GM23338 (cell line): ENCODE measurements around the gene HSD17B2. TPM values are rescaled to one million over a fixed set of nuclear protein-coding genes. Genes with fewer than 3 reads are reported as not detected.

Experiments
- ATAC-seq: fragments of 200-7000 bp; cut with Tn5 transposase; 3 replicates; pipeline ENCODE4 v1.9.1; 2020
- DNase-seq: peaks from one replicate; pipeline ENCODE4 v3.0.0-alpha.2; 2015; ENCODE audit warnings: low spot score
- H2AFZ ChIP-seq: fragments of 200-600 bp; sonication (generic); 2 replicates; pipeline ENCODE4 v1.8.0; 2016; ENCODE audit warnings: antibody characterized with exemption, mild to moderate bottlenecking, moderate library complexity
- H3F3A ChIP-seq: fragments of 200-600 bp; sonication (generic); replicated peaks from 2 replicates; pipeline ENCODE4 v1.8.0; 2017; ENCODE audit warnings: antibody characterized with exemption, mixed run types, low read depth
- H3K27ac ChIP-seq: fragments of 200-600 bp; sonication (generic); 2 replicates; pipeline ENCODE4 v1.6.1; 2016; ENCODE audit warnings: low read depth
- H3K27me3 ChIP-seq: fragments of 200-600 bp; sonication (generic); 2 replicates; pipeline ENCODE4 v1.8.0; 2016; ENCODE audit warnings: mild to moderate bottlenecking, mixed run types, moderate library complexity; ENCODE audit not compliant: insufficient read depth
- H3K36me3 ChIP-seq: fragments of 200-600 bp; sonication (generic); 2 replicates; pipeline ENCODE4 v1.8.0; 2016; ENCODE audit warnings: mild to moderate bottlenecking; ENCODE audit not compliant: insufficient read depth
- H3K4me1 ChIP-seq: fragments of 200-600 bp; sonication (generic); 2 replicates; pipeline ENCODE4 v1.8.0; 2016; ENCODE audit warnings: mild to moderate bottlenecking, moderate library complexity; ENCODE audit not compliant: insufficient read depth
- H3K4me2 ChIP-seq: fragments of 200-600 bp; sonication (generic); 2 replicates; pipeline ENCODE4 v1.7.1; 2017; ENCODE audit warnings: mixed run types
- H3K4me3 ChIP-seq: fragments of 200-600 bp; sonication (generic); 2 replicates; pipeline ENCODE4 v1.6.1; 2016; ENCODE audit warnings: mixed run types
- H3K79me2 ChIP-seq: fragments of 200-600 bp; sonication (generic); replicated peaks from 2 replicates; pipeline ENCODE4 v1.8.0; 2017; ENCODE audit warnings: mild to moderate bottlenecking; ENCODE audit not compliant: insufficient read depth
- H3K9me2 ChIP-seq: fragments of 200-600 bp; sonication (generic); 2 replicates; pipeline ENCODE4 v1.8.0; 2017; ENCODE audit not compliant: insufficient read depth
- H4K20me1 ChIP-seq: fragments of 200-600 bp; sonication (generic); replicated peaks from 2 replicates; pipeline ENCODE4 v1.8.0; 2017; ENCODE audit warnings: mild to moderate bottlenecking; ENCODE audit not compliant: insufficient read depth
- H3K27ac Mint-ChIP-seq: 2 replicates; pipeline ENCODE4 v1.8.0; 2020; ENCODE audit warnings: inconsistent platforms, mild to moderate bottlenecking, moderate library complexity, mixed read lengths
- H3K27me3 Mint-ChIP-seq: 3 replicates; pipeline ENCODE4 v1.8.0; 2022; ENCODE audit warnings: low read depth, mild to moderate bottlenecking, moderate library complexity, mixed read lengths, inconsistent platforms; ENCODE audit not compliant: insufficient read depth, poor library complexity
- H3K36me3 Mint-ChIP-seq: 3 replicates; pipeline ENCODE4 v1.8.0; 2021; ENCODE audit warnings: low read depth, mild to moderate bottlenecking, inconsistent platforms, moderate library complexity, mixed read lengths
- H3K4me1 Mint-ChIP-seq: 3 replicates; pipeline ENCODE4 v1.8.0; 2020; ENCODE audit warnings: mild to moderate bottlenecking, inconsistent platforms, mixed read lengths
- H3K4me3 Mint-ChIP-seq: 3 replicates; pipeline ENCODE4 v1.8.0; 2021; ENCODE audit warnings: moderate library complexity, mild to moderate bottlenecking, inconsistent platforms, mixed read lengths
- H3K9me3 Mint-ChIP-seq: 3 replicates; pipeline ENCODE4 v1.8.0; 2020; ENCODE audit warnings: moderate library complexity, mild to moderate bottlenecking, inconsistent platforms, mixed read lengths
- CREB1 ChIP-seq: fragments of 250-450 bp; sonication (Bioruptor Pico); IDR thresholded peaks from 2 replicates; pipeline ENCODE4 v1.5.0; 2020; ENCODE audit warnings: low read depth, mild to moderate bottlenecking, moderate library complexity
- NANOG ChIP-seq: IDR thresholded peaks from 2 replicates; pipeline ENCODE4 v1.6.1; 2016; ENCODE audit warnings: antibody characterized with exemption, borderline replicate concordance
- POLR2AphosphoS5 ChIP-seq: IDR thresholded peaks from 2 replicates; pipeline ENCODE4 v1.6.1; 2016; ENCODE audit warnings: antibody characterized with exemption, low read depth
- ZNF331 ChIP-seq: fragments of 250-450 bp; sonication (Bioruptor Pico); IDR thresholded peaks from 2 replicates; pipeline ENCODE4 v1.5.0; 2020; ENCODE audit warnings: low read depth, mild to moderate bottlenecking, moderate library complexity
- polyA plus RNA-seq: library from polyadenylated mRNA; unstranded; fragments of >200 nt; fragmentation: Nextera tagmentation; extraction: Ambion mirVana; gene quantifications from 2 replicates; pipeline ENCODE4 v1.2.1, GENCODE V29; 2016
- total RNA-seq: library from RNA; depleted of rRNA; stranded (reverse); fragments of >200 nt; shearing (Covaris generic); gene quantifications from 2 replicates; pipeline ENCODE4 v1.2.3, GENCODE V29; 2014; rRNA removed
- TF ChIP-seq, protein P1 (sequence below): fragments of 250-450 bp; sonication (Bioruptor Pico); IDR thresholded peaks from 2 replicates; pipeline ENCODE4 v1.5.0; 2020; ENCODE audit warnings: mild to moderate bottlenecking, moderate library complexity
- TF ChIP-seq, protein P2 (sequence below): IDR thresholded peaks from 2 replicates; pipeline ENCODE4 v1.6.1; 2016; ENCODE audit warnings: antibody characterized with exemption

The HSD17B2 gene
- total and polyA plus RNA-seq, 2 experiments from 2014 or later, result 0.29 TPM; not detected in 1

DNA sequence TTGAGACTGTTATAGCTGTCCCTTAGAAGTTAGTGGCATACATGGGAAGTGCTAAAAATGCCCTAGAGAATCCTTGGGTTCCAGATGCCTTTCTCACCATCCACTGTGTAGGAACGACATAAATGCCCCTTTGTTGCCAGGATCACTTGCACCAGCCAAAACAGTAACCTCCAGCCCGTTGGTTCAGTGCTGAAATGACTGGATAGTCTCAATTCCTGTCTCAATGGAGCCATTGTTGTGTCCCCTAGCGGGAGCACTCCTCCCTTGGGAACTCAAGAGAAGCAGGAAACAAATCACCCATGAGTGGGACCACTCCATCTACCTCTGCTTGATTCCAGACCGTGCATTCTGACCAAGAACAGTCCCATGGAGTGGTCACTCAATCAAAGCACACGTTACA lies 111.9 kb downstream of the HSD17B2 start (continued):
- TF ChIP-seq, protein P1, sequence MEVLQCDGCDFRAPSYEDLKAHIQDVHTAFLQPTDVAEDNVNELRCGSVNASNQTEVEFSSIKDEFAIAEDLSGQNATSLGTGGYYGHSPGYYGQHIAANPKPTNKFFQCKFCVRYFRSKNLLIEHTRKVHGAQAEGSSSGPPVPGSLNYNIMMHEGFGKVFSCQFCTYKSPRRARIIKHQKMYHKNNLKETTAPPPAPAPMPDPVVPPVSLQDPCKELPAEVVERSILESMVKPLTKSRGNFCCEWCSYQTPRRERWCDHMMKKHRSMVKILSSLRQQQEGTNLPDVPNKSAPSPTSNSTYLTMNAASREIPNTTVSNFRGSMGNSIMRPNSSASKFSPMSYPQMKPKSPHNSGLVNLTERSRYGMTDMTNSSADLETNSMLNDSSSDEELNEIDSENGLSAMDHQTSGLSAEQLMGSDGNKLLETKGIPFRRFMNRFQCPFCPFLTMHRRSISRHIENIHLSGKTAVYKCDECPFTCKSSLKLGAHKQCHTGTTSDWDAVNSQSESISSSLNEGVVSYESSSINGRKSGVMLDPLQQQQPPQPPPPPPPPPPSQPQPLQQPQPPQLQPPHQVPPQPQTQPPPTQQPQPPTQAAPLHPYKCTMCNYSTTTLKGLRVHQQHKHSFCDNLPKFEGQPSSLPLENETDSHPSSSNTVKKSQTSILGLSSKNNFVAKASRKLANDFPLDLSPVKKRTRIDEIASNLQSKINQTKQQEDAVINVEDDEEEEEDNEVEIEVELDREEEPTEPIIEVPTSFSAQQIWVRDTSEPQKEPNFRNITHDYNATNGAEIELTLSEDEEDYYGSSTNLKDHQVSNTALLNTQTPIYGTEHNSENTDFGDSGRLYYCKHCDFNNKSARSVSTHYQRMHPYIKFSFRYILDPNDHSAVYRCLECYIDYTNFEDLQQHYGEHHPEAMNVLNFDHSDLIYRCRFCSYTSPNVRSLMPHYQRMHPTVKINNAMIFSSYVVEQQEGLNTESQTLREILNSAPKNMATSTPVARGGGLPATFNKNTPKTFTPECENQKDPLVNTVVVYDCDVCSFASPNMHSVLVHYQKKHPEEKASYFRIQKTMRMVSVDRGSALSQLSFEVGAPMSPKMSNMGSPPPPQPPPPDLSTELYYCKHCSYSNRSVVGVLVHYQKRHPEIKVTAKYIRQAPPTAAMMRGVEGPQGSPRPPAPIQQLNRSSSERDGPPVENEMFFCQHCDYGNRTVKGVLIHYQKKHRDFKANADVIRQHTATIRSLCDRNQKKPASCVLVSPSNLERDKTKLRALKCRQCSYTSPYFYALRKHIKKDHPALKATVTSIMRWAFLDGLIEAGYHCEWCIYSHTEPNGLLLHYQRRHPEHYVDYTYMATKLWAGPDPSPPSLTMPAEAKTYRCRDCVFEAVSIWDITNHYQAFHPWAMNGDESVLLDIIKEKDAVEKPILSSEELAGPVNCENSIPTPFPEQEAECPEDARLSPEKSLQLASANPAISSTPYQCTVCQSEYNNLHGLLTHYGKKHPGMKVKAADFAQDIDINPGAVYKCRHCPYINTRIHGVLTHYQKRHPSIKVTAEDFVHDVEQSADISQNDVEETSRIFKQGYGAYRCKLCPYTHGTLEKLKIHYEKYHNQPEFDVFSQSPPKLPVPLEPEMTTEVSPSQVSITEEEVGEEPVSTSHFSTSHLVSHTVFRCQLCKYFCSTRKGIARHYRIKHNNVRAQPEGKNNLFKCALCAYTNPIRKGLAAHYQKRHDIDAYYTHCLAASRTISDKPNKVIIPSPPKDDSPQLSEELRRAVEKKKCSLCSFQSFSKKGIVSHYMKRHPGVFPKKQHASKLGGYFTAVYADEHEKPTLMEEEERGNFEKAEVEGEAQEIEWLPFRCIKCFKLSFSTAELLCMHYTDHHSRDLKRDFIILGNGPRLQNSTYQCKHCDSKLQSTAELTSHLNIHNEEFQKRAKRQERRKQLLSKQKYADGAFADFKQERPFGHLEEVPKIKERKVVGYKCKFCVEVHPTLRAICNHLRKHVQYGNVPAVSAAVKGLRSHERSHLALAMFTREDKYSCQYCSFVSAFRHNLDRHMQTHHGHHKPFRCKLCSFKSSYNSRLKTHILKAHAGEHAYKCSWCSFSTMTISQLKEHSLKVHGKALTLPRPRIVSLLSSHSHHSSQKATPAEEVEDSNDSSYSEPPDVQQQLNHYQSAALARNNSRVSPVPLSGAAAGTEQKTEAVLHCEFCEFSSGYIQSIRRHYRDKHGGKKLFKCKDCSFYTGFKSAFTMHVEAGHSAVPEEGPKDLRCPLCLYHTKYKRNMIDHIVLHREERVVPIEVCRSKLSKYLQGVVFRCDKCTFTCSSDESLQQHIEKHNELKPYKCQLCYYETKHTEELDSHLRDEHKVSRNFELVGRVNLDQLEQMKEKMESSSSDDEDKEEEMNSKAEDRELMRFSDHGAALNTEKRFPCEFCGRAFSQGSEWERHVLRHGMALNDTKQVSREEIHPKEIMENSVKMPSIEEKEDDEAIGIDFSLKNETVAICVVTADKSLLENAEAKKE (CRISPR knock-in tag), result no peak
- TF ChIP-seq, protein P2, sequence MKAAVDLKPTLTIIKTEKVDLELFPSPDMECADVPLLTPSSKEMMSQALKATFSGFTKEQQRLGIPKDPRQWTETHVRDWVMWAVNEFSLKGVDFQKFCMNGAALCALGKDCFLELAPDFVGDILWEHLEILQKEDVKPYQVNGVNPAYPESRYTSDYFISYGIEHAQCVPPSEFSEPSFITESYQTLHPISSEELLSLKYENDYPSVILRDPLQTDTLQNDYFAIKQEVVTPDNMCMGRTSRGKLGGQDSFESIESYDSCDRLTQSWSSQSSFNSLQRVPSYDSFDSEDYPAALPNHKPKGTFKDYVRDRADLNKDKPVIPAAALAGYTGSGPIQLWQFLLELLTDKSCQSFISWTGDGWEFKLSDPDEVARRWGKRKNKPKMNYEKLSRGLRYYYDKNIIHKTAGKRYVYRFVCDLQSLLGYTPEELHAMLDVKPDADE, result no peak
- TF ChIP-seq POLR2AphosphoS5 (no peak), ZNF331 (no peak), NANOG (no peak), CREB1 (CRISPR knock-in tag) (no peak)

DNA sequence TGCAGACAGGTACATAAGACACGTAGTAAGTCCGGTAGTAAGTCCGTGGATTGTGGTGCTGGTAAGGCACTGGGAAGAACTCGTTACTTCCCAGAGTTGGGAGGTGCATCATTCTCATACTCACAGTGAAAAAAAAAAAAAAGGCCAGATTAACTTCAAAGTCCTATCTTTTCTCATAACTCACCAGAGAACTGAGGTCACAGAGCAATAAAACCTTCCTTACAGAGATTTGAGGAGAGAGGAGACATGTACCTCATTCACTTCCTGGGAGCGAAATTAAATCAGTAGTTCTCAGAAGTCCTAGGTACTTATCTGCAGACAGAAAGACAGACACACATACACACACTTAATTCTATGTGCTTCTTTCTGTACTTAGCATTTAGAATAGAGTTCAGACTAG lies 112.5 kb downstream of the HSD17B2 start:
- no peaks in the 10 kb centered on the region for H3F3A ChIP-seq
- peaks cover 4% of the 10 kb centered on the region; the same call in 1 of the 2 replicates for H3K4me1 ChIP-seq
- H4K20me1 ChIP-seq, result no peaks in the 10 kb centered on the region; the same call in 1 of the 2 replicates
- no peak overlapping the region for H2AFZ ChIP-seq
- H3K36me3 ChIP-seq, result peaks cover 15% of the 10 kb centered on the region
- no peaks in the 10 kb centered on the region for H3K9me2 ChIP-seq
- no peak overlapping the region for H3K4me2 ChIP-seq
- no peak for TF ChIP-seq ZNF331
- Mint-ChIP-seq H3K4me1 (peaks cover 11% of the 10 kb centered on the region), H3K36me3 (peaks cover 63% of the 10 kb centered on the region), H3K27ac (no peak overlapping the region), H3K4me3 (no peak overlapping the region), H3K27me3 (no peaks in the 10 kb centered on the region), H3K9me3 (peaks cover 6% of the 10 kb centered on the region; the same call in 2 of the 3 replicates)
- H3K79me2 ChIP-seq, result 0 out of 2 replicates have a peak, but pooled peaks cover 7% of the 10 kb centered on the region
- ATAC-seq (no peak), DNase-seq (no peak)
- H3K4me3 ChIP-seq, result no peak overlapping the region
- no peak overlapping the region for H3K27ac ChIP-seq
- no peaks in the 10 kb centered on the region for H3K27me3 ChIP-seq

Other genes with a start within 250 kb of the HSD17B2 start
- gene SDR42E1, start 23.8 kb upstream of the HSD17B2 start, total RNA-seq, result 0.03 and 0.04 TPM in 2 replicates
- gene SDR42E1, start 23.8 kb upstream of the HSD17B2 start, polyA plus RNA-seq, result not detected in 2 replicates
- 40.8 and 49.1 TPM in 2 replicates for gene MPHOSPH6, start 135.0 kb downstream of the HSD17B2 start, total RNA-seq
- 91.1 and 94.7 TPM in 2 replicates for gene MPHOSPH6, start 135.0 kb downstream of the HSD17B2 start, polyA plus RNA-seq